LNCAP (cell line): ENCODE measurements around the gene NDUFA13.

Experiments used
- CTCF ChIP-seq: fragments of 450-650 bp; IDR thresholded peaks from 2 replicates; pipeline ENCODE4 v1.5.1; 2017; ENCODE audit warnings: mild to moderate bottlenecking

The NDUFA13 gene

GRCh38 chr19:19508217-19508616 is 7.8 kb upstream of the NDUFA13 start:
- no peak for TF ChIP-seq CTCF

- TF ChIP-seq CTCF: no peak
Observed at GRCh38 chr19:19510432-19510831, 5.6 kb upstream of the NDUFA13 start.

- TF ChIP-seq CTCF: no peak
Observed at GRCh38 chr19:19513682-19514081, 2.3 kb upstream of the NDUFA13 start.

- TF ChIP-seq CTCF: no peak
Observed at GRCh38 chr19:19514215-19514657, 1.8 kb upstream of the NDUFA13 start.

- no peak for TF ChIP-seq CTCF
Observed at GRCh38 chr19:19514881-19515641, 964 bp upstream of the NDUFA13 start, which contains the start of gene TSSK6. Gene TSSK6, minus strand, starts transcription at chr19:19515548. Its CDS starts 121 bp downstream, at chr19:19515427.

GRCh38 chr19:19517235-19517619 is 1.2 kb downstream of the NDUFA13 start:
- TF ChIP-seq CTCF: no peak

- no peak for TF ChIP-seq CTCF
Observed at GRCh38 chr19:19520989-19521388, 5.0 kb downstream of the NDUFA13 start.
